Activated CD4-positive, alpha-beta T cell treated with anti-CD3 and anti-CD28 coated beads, Interleukin-2, Interleukin-6, amounts not matched to agents 100 ng/mL and 50 ng/mL, durations not matched to agents 16 hours and 8 hours (primary cell): ENCODE measurements around the gene GFPT2.

Experiments
- DNase-seq: peaks from one replicate; pipeline ENCODE4 v3.0.0-alpha.2; 2020

Gene GFPT2

DNA sequence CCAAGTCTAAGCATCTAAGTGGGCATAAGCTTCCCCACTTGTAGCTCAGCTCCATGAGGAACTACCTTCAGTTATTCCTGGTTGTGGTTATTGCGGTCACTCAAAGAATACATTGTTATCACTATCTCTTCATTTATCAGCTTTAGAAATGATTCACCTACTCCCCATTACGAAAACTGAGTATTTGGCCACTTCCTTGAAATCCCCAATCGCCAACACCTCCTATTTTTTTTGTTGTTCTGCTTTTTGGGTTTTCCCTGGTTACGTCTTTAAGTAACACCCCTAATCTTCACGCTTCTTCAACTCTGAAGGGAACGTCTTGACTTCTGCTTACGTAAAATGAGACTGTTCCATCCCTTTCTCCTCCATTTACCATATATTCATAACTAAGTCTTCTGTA lies 81.9 kb downstream of the GFPT2 start:
- DNase-seq, result no peak

- no peak for DNase-seq
These were observed 93.9 kb downstream of the GFPT2 start for GRCh38 chr5:180259260-180259611.

DNA sequence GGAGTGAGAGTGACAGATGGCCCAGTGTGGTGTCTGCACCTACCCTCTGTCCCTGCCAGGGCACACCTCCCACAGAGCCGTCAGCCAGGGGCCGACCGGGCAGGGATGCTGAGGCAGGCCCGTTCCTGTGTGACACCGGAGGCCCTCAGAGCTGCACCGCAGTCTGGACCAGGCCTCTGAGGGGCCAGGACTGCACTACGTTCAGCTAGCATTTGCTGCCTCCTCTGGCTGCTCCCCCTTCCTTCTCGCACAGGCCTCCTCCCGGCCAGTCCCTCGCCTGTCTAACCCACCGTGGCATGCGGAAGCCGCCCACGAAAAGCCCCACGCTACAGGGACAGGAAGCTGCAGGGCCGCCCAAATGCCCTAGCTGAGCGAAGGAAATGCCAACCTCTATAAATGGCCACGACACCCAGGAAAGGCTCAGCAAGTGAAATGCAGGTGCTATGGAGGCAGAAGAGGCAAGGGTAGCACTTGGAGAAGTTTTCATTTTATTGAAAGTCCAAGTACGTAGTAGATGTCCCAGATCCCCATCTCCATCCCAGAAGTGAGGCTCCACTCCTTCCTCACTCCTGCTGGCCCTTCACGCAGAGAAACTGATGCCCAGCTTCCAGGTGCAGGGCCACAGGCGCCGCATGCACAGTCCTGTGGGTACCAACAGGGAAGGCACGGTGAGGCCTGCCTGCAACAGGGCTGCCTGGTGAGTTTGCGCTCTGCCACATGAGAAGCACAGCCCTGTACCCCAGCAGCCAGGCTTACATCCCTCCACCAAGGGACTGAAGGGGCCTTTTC lies 99.9 kb downstream of the GFPT2 start:
- DNase-seq, result no peak

DNA sequence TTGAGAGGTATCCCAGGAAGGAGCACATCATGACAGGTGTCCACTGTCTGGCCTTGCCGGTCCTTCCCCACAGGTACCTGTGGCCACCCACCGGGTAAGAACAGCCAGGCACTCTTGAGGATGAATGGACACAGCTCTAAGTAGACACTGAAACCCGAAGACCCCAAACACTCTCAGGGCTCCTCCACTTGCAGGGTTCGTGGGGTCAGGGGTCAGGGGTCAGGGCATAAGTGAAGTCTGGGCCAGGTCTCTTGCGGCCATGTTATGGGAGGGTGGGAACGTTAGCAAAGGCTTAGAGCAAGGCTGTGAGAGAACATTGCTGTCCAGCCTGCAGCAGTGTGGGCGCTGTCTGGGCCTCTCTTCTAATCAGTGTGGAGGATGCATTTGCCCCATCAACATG lies 101.2 kb downstream of the GFPT2 start:
- DNase-seq, result no peak

- no peak for DNase-seq
These were observed 102.0 kb downstream of the GFPT2 start for GRCh38 chr5:180251141-180251540.
